Measurements from ENCODE around the gene ZC3H10. TPM values are rescaled to one million over a fixed set of nuclear protein-coding genes. Genes with fewer than 3 reads are reported as not detected.

The ZC3H10 gene
- total and polyA plus RNA-seq, 2 of the 8 experiments (the other 6 are each of a cell fraction or from before 2014, with no cell fraction given), result 4.0 to 11.2 TPM

DNA sequence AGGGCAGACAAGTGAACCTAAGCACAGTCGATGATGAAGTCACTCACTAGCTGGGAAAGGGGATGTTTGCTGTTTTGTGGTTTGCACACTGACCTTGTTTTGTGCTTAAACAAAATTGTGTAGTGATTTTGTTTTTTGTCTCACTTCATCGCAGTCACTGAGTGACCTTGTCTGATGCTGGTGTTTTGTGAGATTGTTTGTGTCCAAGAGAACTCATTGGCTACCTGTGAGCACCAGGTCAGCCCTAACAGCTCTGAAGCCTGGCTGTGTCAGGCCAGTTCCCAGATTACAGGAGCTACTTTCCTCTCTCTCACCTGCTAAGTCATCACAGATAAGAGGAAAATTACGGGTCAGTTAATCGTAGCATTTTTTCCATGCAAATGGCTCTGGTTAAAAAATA lies 6.1 kb downstream of the ZC3H10 start:
- TF ChIP-seq HDAC2 (IDR thresholded peaks at IDR 0.05; ENCODE audit: borderline replicate concordance in 1 of 2, low read depth in 2 of 2, low read length in 2 of 2) (no peak), RAD21 (IDR thresholded peaks at IDR 0.05 in 1 of 2, conservative IDR thresholded peaks at IDR 0.05 in 1 of 2; ENCODE audit: low read depth in 2 of 2, low read length in 2 of 2) (no peak), ZNF274 (IDR thresholded peaks at IDR 0.05; ENCODE audit: borderline replicate concordance, extremely low read depth, low read length) (no peak), CHD2 (IDR thresholded peaks at IDR 0.05; ENCODE audit: low read length) (no peak), RBBP5 (IDR thresholded peaks at IDR 0.05; ENCODE audit: borderline replicate concordance, low read depth, low read length) (no peak)
- TF ChIP-seq, protein P1, sequence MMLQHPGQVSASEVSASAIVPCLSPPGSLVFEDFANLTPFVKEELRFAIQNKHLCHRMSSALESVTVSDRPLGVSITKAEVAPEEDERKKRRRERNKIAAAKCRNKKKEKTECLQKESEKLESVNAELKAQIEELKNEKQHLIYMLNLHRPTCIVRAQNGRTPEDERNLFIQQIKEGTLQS (IDR thresholded peaks at IDR 0.05; ENCODE audit: insufficient read depth, low read depth, low read length), result no peak
- TF ChIP-seq, protein P2, sequence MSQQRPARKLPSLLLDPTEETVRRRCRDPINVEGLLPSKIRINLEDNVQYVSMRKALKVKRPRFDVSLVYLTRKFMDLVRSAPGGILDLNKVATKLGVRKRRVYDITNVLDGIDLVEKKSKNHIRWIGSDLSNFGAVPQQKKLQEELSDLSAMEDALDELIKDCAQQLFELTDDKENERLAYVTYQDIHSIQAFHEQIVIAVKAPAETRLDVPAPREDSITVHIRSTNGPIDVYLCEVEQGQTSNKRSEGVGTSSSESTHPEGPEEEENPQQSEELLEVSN (IDR thresholded peaks at IDR 0.05), result no peak
- H3K9ac ChIP-seq (replicated peaks in 1 of 4; ENCODE audit: extremely low read depth in 1 of 4, low read depth in 3 of 4, low read length in 3 of 4), result no peak overlapping the region
- H3K4me1 ChIP-seq (replicated peaks in 1 of 4; ENCODE audit: control insufficient read depth in 3 of 4, insufficient read depth in 4 of 4, low read length in 3 of 4), result peaks cover 0 to 11% (median 7%) of the 10 kb centered on the region in 4 experiments; a peak in 5 of 7 replicates
- no peak overlapping the region for H3K14ac ChIP-seq (ENCODE audit: insufficient read length)
- DNase-seq (ENCODE audit: low read depth in 1 of 2, low spot score in 2 of 2) (no peak), FAIRE-seq (no peak)
- H3K56ac ChIP-seq (replicated peaks; ENCODE audit: insufficient read length, low read depth, low read length), result no peak overlapping the region
- no peaks in the 10 kb centered on the region for H3K9me3 ChIP-seq (ENCODE audit: insufficient read depth in 2 of 2, low read depth in 1 of 2, low read length in 1 of 2)
- H2BK15ac ChIP-seq (ENCODE audit: low read length), result no peak overlapping the region
- no peak overlapping the region for H3K27ac ChIP-seq (ENCODE audit: low read depth, low read length)
- no peak overlapping the region for H2BK12ac ChIP-seq (ENCODE audit: low read depth, low read length)
- WGBS, 2 experiments (ENCODE audit: extremely low coverage in 1 of 2, insufficient coverage in 1 of 2, insufficient read length in 1 of 2, insufficient replicate concordance in 2 of 2, low coverage in 1 of 2, low lambda C conversion rate in 2 of 2, missing lambda C conversion rate in 1 of 2), result 96% methylated on average over 4 of the region's 4 CpGs; no CpG with 5 or more reads in 1 of the 2 experiments
- no peak overlapping the region for H4K91ac ChIP-seq (replicated peaks; ENCODE audit: insufficient read length, low read length)
- H3K4me2 ChIP-seq (ENCODE audit: insufficient read depth in 1 of 2, low read depth in 2 of 2, low read length in 2 of 2), result no peak overlapping the region
- H3K79me1 ChIP-seq (ENCODE audit: low read depth, low read length), result no peaks in the 10 kb centered on the region; the same call in 1 of the 2 replicates
- no peak overlapping the region for H4K8ac ChIP-seq (ENCODE audit: extremely low read depth, insufficient read depth, low read length)
- H4K5ac ChIP-seq (ENCODE audit: insufficient read length, low read depth, low read length), result no peak overlapping the region
- H3K4me3 ChIP-seq (ENCODE audit: extremely low read depth in 1 of 4, insufficient read depth in 2 of 4, low read depth in 3 of 4, low read length in 4 of 4), result no peak overlapping the region
- no peak overlapping the region for H2AK5ac ChIP-seq (ENCODE audit: low read depth, low read length)
- no peak overlapping the region for H3K23ac ChIP-seq (ENCODE audit: insufficient read length)
- H3K79me2 ChIP-seq (ENCODE audit: control insufficient read depth in 1 of 2, insufficient read depth in 2 of 2, low read length in 2 of 2), result no peaks in the 10 kb centered on the region
- ChIA-PET POLR2A (ENCODE audit: partially characterized antibody) (interaction anchor here (0.7 to 2.2 kb wide), 10 partner anchors 9 to 186 kb away, joined by 3 to 6 read pairs (median 4); partner anchors contain the start of genes MYL6B and PA2G4), CTCF (ENCODE audit: partially characterized antibody) (interaction anchor here (0.7 to 2.9 kb wide), 11 partner anchors 9 to 69 kb away, joined by 3 to 20 read pairs (median 3); partner anchors contain the start of gene SMARCC2)
- H3K18ac ChIP-seq (ENCODE audit: extremely low read depth, low read length), result no peak overlapping the region
- H2AFZ ChIP-seq (ENCODE audit: low read length), result no peak overlapping the region
- H3K23me2 ChIP-seq (ENCODE audit: low read depth, low read length), result peaks cover 9% of the 10 kb centered on the region
- H3K27me3 ChIP-seq (replicated peaks in 1 of 4; ENCODE audit: control insufficient read depth in 3 of 4, extremely low read depth in 1 of 4, insufficient read depth in 3 of 4, low read length in 3 of 4), result no peaks in the 10 kb centered on the region
- no peak overlapping the region for H2BK5ac ChIP-seq (ENCODE audit: low read depth, low read length)
- H2BK20ac ChIP-seq (ENCODE audit: low read length), result no peak overlapping the region
- peaks cover 0 to 9% (median 4%) of the 10 kb centered on the region in 4 experiments; a peak in 6 of 8 replicates for H3K36me3 ChIP-seq (ENCODE audit: control insufficient read depth in 2 of 4, insufficient read depth in 4 of 4, low read length in 3 of 4)
- H2BK120ac ChIP-seq (replicated peaks; ENCODE audit: low read depth, low read length), result no peak overlapping the region
- peaks cover 0 to 3% of the 10 kb centered on the region in 2 experiments for H4K20me1 ChIP-seq (replicated peaks in 1 of 2; ENCODE audit: control insufficient read depth in 1 of 2, insufficient read depth in 2 of 2, low read length in 2 of 2)
- H3K4ac ChIP-seq (replicated peaks; ENCODE audit: insufficient read length, low read depth, low read length), result no peak overlapping the region

All from H1 (cell line).